Cardiac muscle cell (in vitro differentiated cells and primary cell): ENCODE measurements around the gene RAB11FIP3. TPM values are rescaled to one million over a fixed set of nuclear protein-coding genes. Genes with fewer than 3 reads are reported as not detected.
A peak's percentile ranks its signal among the peaks of the same experiment; 100 is the strongest.

Experiments
- DNase-seq, 2 donors: peaks; one replicate each; pipeline versions ENCODE4 v3.0.0 to v3.0.0-alpha.2; 2010 to 2017; ENCODE audit warnings: low read depth in 1 of 2, low spot score in 1 of 2
- H3K27ac ChIP-seq: fragments of 200-600 bp; sonication (generic); 2 replicates; pipeline ENCODE4 v1.5.1; 2016
- H3K27me3 ChIP-seq: fragments of 200-600 bp; sonication (generic); 2 replicates; pipeline ENCODE4 v1.6.0; 2016; ENCODE audit warnings: control low read depth
- H3K36me3 ChIP-seq: fragments of 200-600 bp; sonication (generic); 2 replicates; pipeline ENCODE4 v1.5.1; 2016; ENCODE audit warnings: control low read depth
- H3K4me1 ChIP-seq: fragments of 200-600 bp; sonication (generic); 2 replicates; pipeline ENCODE4 v1.8.1; 2017; ENCODE audit warnings: low read depth, mild to moderate bottlenecking, mixed run types
- H3K4me3 ChIP-seq: fragments of 200-600 bp; sonication (generic); 2 replicates; pipeline ENCODE4 v1.5.1; 2016; ENCODE audit warnings: mild to moderate bottlenecking
- H3K9me3 ChIP-seq: fragments of 200-600 bp; sonication (generic); 2 replicates; pipeline ENCODE4 v1.5.1; 2017; ENCODE audit warnings: low read depth, mild to moderate bottlenecking, control low read depth
- CTCF ChIP-seq: IDR thresholded peaks from 2 replicates; pipeline ENCODE4 v1.5.1; 2012; ENCODE audit warnings: low read depth, mild to moderate bottlenecking, low read length
- polyA plus RNA-seq: library from polyadenylated mRNA; unstranded; fragments of >200 nt; fragmentation: Nextera tagmentation; extraction: Ambion mirVana; gene quantifications from 2 replicates; pipeline ENCODE4 v1.2.1, GENCODE V29; 2016
- total RNA-seq: library from RNA; depleted of rRNA; stranded (reverse); fragments of >200 nt; gene quantifications from 2 replicates; pipeline ENCODE4 v1.2.3, GENCODE V29; 2016

Gene RAB11FIP3
- total and polyA plus RNA-seq, 2 experiments from 2014 or later, result 55.3 to 77.1 TPM

GRCh38 chr16:404971-405486 is 20.4 kb upstream of the RAB11FIP3 start:
- Histone ChIP-seq H3K4me3 (no peak overlapping the region), H3K9me3 (no peaks in the 10 kb centered on the region), H3K4me1 (no peaks in the 10 kb centered on the region), H3K36me3 (peaks cover 5% of the 10 kb centered on the region), H3K27me3 (no peaks in the 10 kb centered on the region), H3K27ac (peak overlapping the region; percentile 28)
- DNase-seq, result no peak
- TF ChIP-seq CTCF, result no peak

- H3K27ac ChIP-seq, result peak overlapping the region; percentile 28
- no peaks in the 10 kb centered on the region for H3K4me1 ChIP-seq
- H3K36me3 ChIP-seq, result no peaks in the 10 kb centered on the region
- no peaks in the 10 kb centered on the region for H3K27me3 ChIP-seq
- no peaks in the 10 kb centered on the region for H3K9me3 ChIP-seq
- TF ChIP-seq CTCF, result no peak
- H3K4me3 ChIP-seq, result no peak overlapping the region
- DNase-seq, result no peak
These were observed 19.6 kb upstream of the RAB11FIP3 start for GRCh38 chr16:405548-406506.

DNA sequence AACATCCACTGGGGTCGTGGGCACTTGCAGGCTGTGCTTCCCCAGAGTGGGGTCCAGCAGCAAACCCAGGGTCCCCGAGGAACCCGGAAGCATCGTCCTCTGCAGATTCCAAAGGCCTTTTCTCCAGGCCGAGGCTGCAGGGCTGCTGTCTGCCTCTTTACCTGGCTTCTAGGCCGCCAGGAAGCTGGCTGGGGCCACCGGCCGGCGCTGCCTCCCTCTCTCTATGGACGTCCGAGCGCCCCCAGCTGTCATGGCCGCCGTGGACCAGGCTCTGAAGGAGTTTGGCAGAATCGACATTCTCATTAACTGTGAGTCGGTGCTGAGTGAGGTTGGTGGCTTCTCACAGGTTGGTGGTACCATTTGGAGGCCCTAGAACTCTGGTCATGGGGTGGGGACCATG is 18.2 kb upstream of the RAB11FIP3 start:
- H3K27me3 ChIP-seq, result no peaks in the 10 kb centered on the region
- no peaks in the 10 kb centered on the region for H3K4me1 ChIP-seq
- no peak overlapping the region for H3K27ac ChIP-seq
- no peaks in the 10 kb centered on the region for H3K9me3 ChIP-seq
- H3K36me3 ChIP-seq, result no peaks in the 10 kb centered on the region
- no peak for DNase-seq
- no peak overlapping the region for H3K4me3 ChIP-seq
- TF ChIP-seq CTCF, result no peak

GRCh38 chr16:410516-411178 is 14.8 kb upstream of the RAB11FIP3 start:
- Histone ChIP-seq H3K27me3 (no peaks in the 10 kb centered on the region), H3K9me3 (no peaks in the 10 kb centered on the region), H3K4me3 (no peak overlapping the region), H3K36me3 (no peaks in the 10 kb centered on the region), H3K27ac (no peak overlapping the region), H3K4me1 (no peaks in the 10 kb centered on the region)
- DNase-seq, result no peak
- TF ChIP-seq CTCF, result no peak

GRCh38 chr16:411576-412265 is 13.7 kb upstream of the RAB11FIP3 start:
- Histone ChIP-seq H3K27ac (no peak overlapping the region), H3K36me3 (no peaks in the 10 kb centered on the region), H3K4me3 (no peak overlapping the region), H3K4me1 (no peaks in the 10 kb centered on the region), H3K9me3 (no peaks in the 10 kb centered on the region), H3K27me3 (no peaks in the 10 kb centered on the region)
- no peak for DNase-seq
- no peak for TF ChIP-seq CTCF
